DOHH2 (cell line): Measurements from ENCODE around the gene IFNA17.
"Not testable (repeated sequence)": the region's sequence is repeated elsewhere in the genome, so short reads cannot be mapped to it uniquely, and the experiment has no call there.

Experiments
- H3F3A ChIP-seq: fragments of 200-600 bp; sonication (generic), shearing (Covaris generic); 2 replicates; pipeline ENCODE4 v1.6.0; 2016; ENCODE audit warnings: antibody characterized with exemption, mild to moderate bottlenecking; ENCODE audit not compliant: control insufficient read depth, insufficient read depth
- H3K27ac ChIP-seq: fragments of 200-600 bp; sonication (generic); 2 replicates; pipeline ENCODE4 v1.5.1; 2014; ENCODE audit warnings: low read depth, mild to moderate bottlenecking, low read length, moderate library complexity
- H3K27me3 ChIP-seq: fragments of 200-600 bp; sonication (generic); 2 replicates; pipeline ENCODE4 v1.6.1; 2014; ENCODE audit warnings: mild to moderate bottlenecking, low read length, mixed read lengths; ENCODE audit not compliant: control insufficient read depth
- H3K36me3 ChIP-seq: fragments of 200-600 bp; sonication (generic); 2 replicates; pipeline ENCODE4 v1.6.1; 2014; ENCODE audit warnings: mild to moderate bottlenecking, low read length, moderate library complexity, mixed read lengths; ENCODE audit not compliant: control insufficient read depth
- H3K4me1 ChIP-seq: fragments of 200-600 bp; sonication (generic); 2 replicates; pipeline ENCODE4 v1.6.1; 2014; ENCODE audit warnings: mild to moderate bottlenecking, low read length, mixed read lengths; ENCODE audit not compliant: control insufficient read depth
- H3K4me2 ChIP-seq: fragments of 200-600 bp; sonication (generic); 2 replicates; pipeline ENCODE4 v1.6.0; 2014; ENCODE audit warnings: mild to moderate bottlenecking, low read length, moderate library complexity
- H3K4me3 ChIP-seq: fragments of 200-600 bp; sonication (generic); 2 replicates; pipeline ENCODE4 v1.5.1; 2014; ENCODE audit warnings: mild to moderate bottlenecking, low read length, mixed read lengths
- H3K79me2 ChIP-seq: fragments of 200-600 bp; sonication (generic); 2 replicates; pipeline ENCODE4 v1.6.1; 2014; ENCODE audit warnings: mild to moderate bottlenecking, low read length, mixed read lengths; ENCODE audit not compliant: control insufficient read depth
- H3K9me2 ChIP-seq: fragments of 200-600 bp; sonication (generic); replicated peaks from 2 replicates; pipeline ENCODE4 v1.6.1; 2014; ENCODE audit warnings: mild to moderate bottlenecking, low read length, mixed read lengths; ENCODE audit not compliant: control insufficient read depth
- H3K9me3 ChIP-seq: fragments of 200-600 bp; sonication (generic); 2 replicates; pipeline ENCODE4 v1.6.1; 2014; ENCODE audit warnings: antibody characterized with exemption, low read length, mixed read lengths; ENCODE audit not compliant: control insufficient read depth, insufficient read depth
- H4K20me1 ChIP-seq: fragments of 200-600 bp; sonication (generic); 2 replicates; pipeline ENCODE4 v1.6.0; 2014; ENCODE audit warnings: low read depth, mild to moderate bottlenecking, antibody characterized with exemption, low read length, moderate library complexity; ENCODE audit not compliant: control insufficient read depth, insufficient read depth
- EZH2phosphoT487 ChIP-seq: fragments of 200-600 bp; sonication (generic); IDR thresholded peaks from 2 replicates; pipeline ENCODE4 v1.6.1; 2017; ENCODE audit warnings: borderline replicate concordance, mild to moderate bottlenecking, antibody characterized with exemption, low read length, moderate library complexity, mixed read lengths
- TF ChIP-seq, protein P1 (sequence below): fragments of 200-600 bp; sonication (generic); IDR thresholded peaks from one replicate; pipeline ENCODE4 v1.5.1; 2014; ENCODE audit warnings: antibody characterized with exemption, mild to moderate bottlenecking, low read depth, low read length; ENCODE audit not compliant: poor library complexity, severe bottlenecking

The IFNA17 gene

DNA sequence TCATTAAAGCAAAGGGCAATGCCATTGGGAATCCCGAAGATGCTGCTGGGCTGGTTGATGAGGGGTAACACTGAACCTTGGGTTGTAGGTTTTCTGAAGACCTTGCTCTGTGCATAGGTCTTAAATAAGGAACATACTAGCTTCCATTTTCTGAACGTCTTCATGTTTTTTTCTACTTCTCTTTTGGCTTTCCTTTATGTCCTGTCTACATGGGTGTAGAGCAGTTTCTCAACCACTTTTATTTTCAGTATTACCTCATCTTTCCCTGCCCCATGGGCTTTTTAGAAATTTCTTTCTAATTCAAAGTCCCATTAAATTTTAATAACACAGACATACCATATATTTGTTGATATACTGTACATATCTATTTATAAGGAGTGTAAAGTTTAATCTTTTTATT is 11.9 kb upstream of the IFNA17 start, which contains the start of gene IFNA14:
TSS of gene IFNA14 (minus strand) at position 95 of the 400 bp plus-strand sequence. CDS start at position 25, 70 bp downstream.
- Histone ChIP-seq H3K9me3 (no peaks in the 10 kb centered on the region), H3K27ac (no peak within 1 kb of the TSS), H3K79me2 (no peaks in the 10 kb centered on the region), H3K36me3 (no peaks in the 10 kb centered on the region), H3K4me3 (no peak within 1 kb of the TSS), H3K9me2 (no peaks in the 10 kb centered on the region), H3K27me3 (peaks cover 11% of the 10 kb centered on the region), H3K4me1 (0 out of 2 replicates have a peak, but pooled peaks cover 3% of the 10 kb centered on the region), H3F3A (no peaks in the 10 kb centered on the region), H4K20me1 (no peaks in the 10 kb centered on the region), H3K4me2 (no peak within 1 kb of the TSS)
- TF ChIP-seq EZH2phosphoT487, result no peak
- TF ChIP-seq, protein P1, sequence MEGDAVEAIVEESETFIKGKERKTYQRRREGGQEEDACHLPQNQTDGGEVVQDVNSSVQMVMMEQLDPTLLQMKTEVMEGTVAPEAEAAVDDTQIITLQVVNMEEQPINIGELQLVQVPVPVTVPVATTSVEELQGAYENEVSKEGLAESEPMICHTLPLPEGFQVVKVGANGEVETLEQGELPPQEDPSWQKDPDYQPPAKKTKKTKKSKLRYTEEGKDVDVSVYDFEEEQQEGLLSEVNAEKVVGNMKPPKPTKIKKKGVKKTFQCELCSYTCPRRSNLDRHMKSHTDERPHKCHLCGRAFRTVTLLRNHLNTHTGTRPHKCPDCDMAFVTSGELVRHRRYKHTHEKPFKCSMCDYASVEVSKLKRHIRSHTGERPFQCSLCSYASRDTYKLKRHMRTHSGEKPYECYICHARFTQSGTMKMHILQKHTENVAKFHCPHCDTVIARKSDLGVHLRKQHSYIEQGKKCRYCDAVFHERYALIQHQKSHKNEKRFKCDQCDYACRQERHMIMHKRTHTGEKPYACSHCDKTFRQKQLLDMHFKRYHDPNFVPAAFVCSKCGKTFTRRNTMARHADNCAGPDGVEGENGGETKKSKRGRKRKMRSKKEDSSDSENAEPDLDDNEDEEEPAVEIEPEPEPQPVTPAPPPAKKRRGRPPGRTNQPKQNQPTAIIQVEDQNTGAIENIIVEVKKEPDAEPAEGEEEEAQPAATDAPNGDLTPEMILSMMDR, result no peak

DNA sequence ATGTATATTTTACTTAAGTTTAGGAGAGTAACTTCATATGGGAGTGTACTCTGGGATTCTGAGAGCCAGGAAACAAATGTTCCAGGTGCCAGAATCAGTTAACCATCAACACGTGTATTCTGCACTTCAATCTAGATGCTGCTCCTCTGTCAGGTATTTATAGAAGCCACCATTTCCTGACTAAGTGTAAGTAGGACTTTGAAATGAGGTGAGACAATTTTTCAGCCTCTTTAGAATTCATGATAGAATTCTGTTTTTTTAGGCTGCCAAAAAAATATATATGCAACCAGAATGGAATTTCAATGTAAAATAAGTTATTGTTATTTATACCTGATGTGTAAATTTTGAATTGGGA is 8.3 kb upstream of the IFNA17 start:
- not testable (repeated sequence) for H3K4me1 ChIP-seq, H3K36me3 ChIP-seq, H3K4me3 ChIP-seq, H3K9me2 ChIP-seq, H3K27ac ChIP-seq, H3K27me3 ChIP-seq, H3K79me2 ChIP-seq, H3K9me3 ChIP-seq, H4K20me1 ChIP-seq, H3F3A ChIP-seq, H3K4me2 ChIP-seq

DNA sequence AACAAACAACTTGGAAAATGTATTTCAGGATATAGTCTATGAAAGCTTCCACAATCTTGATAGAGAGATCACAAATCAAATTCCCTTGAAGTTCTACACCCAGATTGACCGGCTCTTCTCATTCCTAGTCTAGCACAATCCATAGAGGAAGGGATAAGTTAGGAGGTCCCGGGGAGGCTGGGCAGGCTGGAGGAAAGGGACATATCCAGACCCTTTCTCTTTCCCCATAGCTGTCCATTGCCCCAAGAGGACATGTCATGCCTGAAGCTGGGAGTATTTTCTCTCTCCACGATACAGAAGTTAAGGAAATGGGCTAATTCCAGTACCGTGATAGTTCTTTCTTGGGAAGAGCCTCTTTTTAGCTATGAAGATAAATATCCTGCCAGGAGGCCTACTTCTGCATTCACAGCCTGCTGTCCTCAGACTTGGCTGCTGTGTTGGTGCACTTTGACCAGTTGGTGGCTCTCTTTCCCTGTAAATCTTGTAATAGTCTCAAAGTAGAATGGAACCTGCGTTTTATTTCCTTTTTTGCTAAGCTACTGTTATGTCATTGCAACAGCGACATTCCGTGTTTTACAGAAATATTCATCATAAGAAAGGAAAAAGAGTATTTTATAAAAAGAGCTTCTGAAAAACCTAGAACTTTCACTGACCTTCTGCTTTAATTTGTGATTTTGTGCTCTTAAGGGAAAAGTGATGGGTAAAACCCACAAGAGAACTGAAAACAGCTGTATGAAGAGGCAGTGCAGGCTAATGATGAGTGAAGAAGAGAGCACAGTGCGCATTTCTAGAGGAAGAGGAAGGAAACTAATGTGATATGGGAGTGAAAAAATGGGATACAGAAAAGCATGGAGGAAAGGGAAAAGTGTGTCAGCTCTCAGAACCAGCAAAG is 7.7 kb upstream of the IFNA17 start:
- H4K20me1 ChIP-seq, H3K4me1 ChIP-seq, H3K9me3 ChIP-seq, H3K36me3 ChIP-seq, H3K27me3 ChIP-seq, H3K27ac ChIP-seq, H3K79me2 ChIP-seq, H3K9me2 ChIP-seq, H3F3A ChIP-seq, H3K4me2 ChIP-seq, H3K4me3 ChIP-seq: not testable (repeated sequence)
- TF ChIP-seq, protein P1, result peak; percentile 64

GRCh38 chr9:21234153-21234687 is 6.2 kb upstream of the IFNA17 start:
- H3K79me2 ChIP-seq, result no peaks in the 10 kb centered on the region
- H3K27me3 ChIP-seq, result peaks cover 2% of the 10 kb centered on the region; the same call in 1 of the 2 replicates
- H3K27ac ChIP-seq, result no peak overlapping the region
- no peaks in the 10 kb centered on the region for H3K9me2 ChIP-seq
- TF ChIP-seq EZH2phosphoT487, result no peak
- TF ChIP-seq, protein P1, result no peak
- H3K4me1 ChIP-seq, result 0 out of 2 replicates have a peak, but pooled peaks cover 3% of the 10 kb centered on the region
- no peaks in the 10 kb centered on the region for H3K9me3 ChIP-seq
- no peaks in the 10 kb centered on the region for H4K20me1 ChIP-seq
- no peak overlapping the region for H3K4me3 ChIP-seq
- no peak overlapping the region for H3K4me2 ChIP-seq
- no peaks in the 10 kb centered on the region for H3K36me3 ChIP-seq
- no peaks in the 10 kb centered on the region for H3F3A ChIP-seq
